Mesothelial cell of epicardium (in vitro differentiated cells): ENCODE results near the gene GIN1. TPM values are rescaled to one million over a fixed set of nuclear protein-coding genes. Genes with fewer than 3 reads are reported as not detected.
A peak's percentile ranks its signal among the peaks of the same experiment; 100 is the strongest.

Source experiments
- DNase-seq, 2 experiments: peaks; one replicate each; pipeline ENCODE4 v3.0.0; 2021; ENCODE audit warnings: low spot score in 2 of 2; ENCODE audit not compliant: unreplicated experiment in 2 of 2
- H3K27ac Mint-ChIP-seq: 2 replicates; pipeline ENCODE4 v1.8.0; 2021; ENCODE audit warnings: mixed read lengths
- H3K27me3 Mint-ChIP-seq: 2 replicates; pipeline ENCODE4 v1.8.0; 2021; ENCODE audit warnings: low read depth, mixed read lengths
- H3K36me3 Mint-ChIP-seq: 2 replicates; pipeline ENCODE4 v1.8.0; 2021; ENCODE audit warnings: mixed read lengths
- H3K4me1 Mint-ChIP-seq: 2 replicates; pipeline ENCODE4 v1.8.0; 2021; ENCODE audit warnings: mixed read lengths
- H3K4me3 Mint-ChIP-seq: 2 replicates; pipeline ENCODE4 v1.8.0; 2021; ENCODE audit warnings: mild to moderate bottlenecking, moderate library complexity, mixed read lengths
- H3K9me3 Mint-ChIP-seq: 2 replicates; pipeline ENCODE4 v1.8.0; 2021; ENCODE audit warnings: mixed read lengths
- CTCF ChIP-seq: fragments of 200-600 bp; sonication (generic); IDR thresholded peaks from one replicate; pipeline ENCODE4 v1.5.0; 2021; ENCODE audit warnings: antibody characterized with exemption; ENCODE audit not compliant: unreplicated experiment
- total RNA-seq: library from RNA; stranded (reverse); gene quantifications from 3 replicates; pipeline ENCODE4 v1.2.1, GENCODE V29; 2021

The GIN1 gene
- total RNA-seq, 1 donor from 2014 or later = 5.2 TPM

- H3K4me3 Mint-ChIP-seq = no peak overlapping the region
- no peak overlapping the region for H3K27ac Mint-ChIP-seq
- H3K4me1 Mint-ChIP-seq = no peaks in the 10 kb centered on the region
- no peaks in the 10 kb centered on the region for H3K27me3 Mint-ChIP-seq
- no peak for DNase-seq
- H3K9me3 Mint-ChIP-seq = no peaks in the 10 kb centered on the region
- H3K36me3 Mint-ChIP-seq = peaks cover 3% of the 10 kb centered on the region
- no peak for TF ChIP-seq CTCF
Observed at GRCh38 chr5:103128202-103128601, 8.3 kb upstream of the GIN1 start.

GRCh38 chr5:103127292-103127817 lies 7.4 kb upstream of the GIN1 start:
- Mint-ChIP-seq H3K27me3 (no peaks in the 10 kb centered on the region), H3K27ac (no peak overlapping the region), H3K9me3 (no peaks in the 10 kb centered on the region), H3K4me1 (peaks cover 4% of the 10 kb centered on the region), H3K4me3 (no peak overlapping the region), H3K36me3 (peaks cover 6% of the 10 kb centered on the region)
- TF ChIP-seq CTCF = no peak
- no peak for DNase-seq

GRCh38 chr5:103126557-103126956 lies 6.6 kb upstream of the GIN1 start:
- no peak for DNase-seq
- peaks cover 12% of the 10 kb centered on the region for H3K4me1 Mint-ChIP-seq
- H3K36me3 Mint-ChIP-seq = peaks cover 3% of the 10 kb centered on the region
- no peak for TF ChIP-seq CTCF
- H3K27me3 Mint-ChIP-seq = no peaks in the 10 kb centered on the region
- H3K9me3 Mint-ChIP-seq = no peaks in the 10 kb centered on the region
- no peak overlapping the region for H3K27ac Mint-ChIP-seq
- no peak overlapping the region for H3K4me3 Mint-ChIP-seq

GRCh38 chr5:103122242-103122641 lies 2.3 kb upstream of the GIN1 start:
- Mint-ChIP-seq H3K9me3 (no peaks in the 10 kb centered on the region), H3K4me1 (peaks cover 31% of the 10 kb centered on the region), H3K27me3 (no peaks in the 10 kb centered on the region), H3K4me3 (no peak overlapping the region), H3K36me3 (peaks cover 3% of the 10 kb centered on the region), H3K27ac (no peak overlapping the region)
- DNase-seq = no peak
- no peak for TF ChIP-seq CTCF

GRCh38 chr5:103120607-103121200 lies 766 bp upstream of the GIN1 start:
- peaks cover 31% of the 10 kb centered on the region for H3K4me1 Mint-ChIP-seq
- DNase-seq = peak in 1 of 2 experiments; percentile 36
- TF ChIP-seq CTCF = no peak
- H3K9me3 Mint-ChIP-seq = no peaks in the 10 kb centered on the region
- H3K4me3 Mint-ChIP-seq = peak overlapping the region; percentile 97
- H3K27me3 Mint-ChIP-seq = no peaks in the 10 kb centered on the region
- peak overlapping the region; percentile 100 for H3K27ac Mint-ChIP-seq
- peaks cover 3% of the 10 kb centered on the region for H3K36me3 Mint-ChIP-seq
